A673 (cell line): ENCODE results near the gene GIMAP5. TPM values are rescaled to one million over a fixed set of nuclear protein-coding genes. Genes with fewer than 3 reads are reported as not detected.

Experiments used
- BruUV-seq: library from RNA; stranded (reverse); fragments of 400-500 nt; replicated peaks from 2 replicates; lab custom pipeline; 2021; lab: Mats Ljungman, UMichigan
- CTCF ChIA-PET: fragments of 300-600 bp; sonication (Branson Sonifier 250); formaldehyde crosslinking; loops from one replicate; lab custom pipeline; 2022; ENCODE audit warnings: antibody characterized with exemption; lab: Charles Lee
- POLR2A ChIA-PET: fragments of 300-600 bp; sonication (Branson Sonifier 250); formaldehyde crosslinking; loops from one replicate; lab custom pipeline; 2022; ENCODE audit warnings: antibody characterized with exemption; ENCODE audit not compliant: low non-redundant PET; lab: Charles Lee
- DNase-seq: peaks from one replicate; pipeline ENCODE4 v3.0.0-alpha.2; 2015; ENCODE audit warnings: low spot score
- H3K27ac ChIP-seq: fragments of 200-600 bp; sonication (generic); 2 replicates; pipeline ENCODE4 v1.5.1; 2016; ENCODE audit warnings: mixed run types, low read depth, mild to moderate bottlenecking, mixed read lengths, antibody characterized with exemption, low read length; ENCODE audit not compliant: poor library complexity, severe bottlenecking
- H3K27me3 ChIP-seq: fragments of 200-600 bp; sonication (generic); replicated peaks from 2 replicates; pipeline ENCODE4 v1.6.1; 2017; ENCODE audit warnings: mixed run types, low read depth, mild to moderate bottlenecking, mixed read lengths, antibody characterized with exemption, low read length; ENCODE audit not compliant: insufficient read depth, poor library complexity
- H3K36me3 ChIP-seq: fragments of 200-600 bp; sonication (generic); 2 replicates; pipeline ENCODE4 v1.6.1; 2016; ENCODE audit warnings: mixed run types, mild to moderate bottlenecking, mixed read lengths, antibody characterized with exemption, low read length; ENCODE audit not compliant: insufficient read depth, poor library complexity, severe bottlenecking
- H3K4me1 ChIP-seq: fragments of 200-600 bp; sonication (generic); 2 replicates; pipeline ENCODE4 v1.6.1; 2017; ENCODE audit warnings: mixed run types, mild to moderate bottlenecking, mixed read lengths, antibody characterized with exemption, low read length; ENCODE audit not compliant: insufficient read depth, poor library complexity, severe bottlenecking
- H3K4me3 ChIP-seq: fragments of 200-600 bp; sonication (generic); 2 replicates; pipeline ENCODE4 v1.5.1; 2016; ENCODE audit warnings: low read depth, mixed run types, mild to moderate bottlenecking, mixed read lengths, low read length; ENCODE audit not compliant: poor library complexity, severe bottlenecking
- H3K9me3 ChIP-seq: fragments of 200-600 bp; sonication (generic); 2 replicates; pipeline ENCODE4 v1.6.1; 2016; ENCODE audit warnings: mixed run types, low read depth, mild to moderate bottlenecking, mixed read lengths, antibody characterized with exemption, low read length; ENCODE audit not compliant: poor library complexity, severe bottlenecking
- CTCF ChIP-seq: fragments of 300-800, 200-600 bp; sonication (generic); conservative IDR thresholded peaks from 2 replicates; pipeline ENCODE4 v1.5.1; 2017; ENCODE audit warnings: low read depth, mild to moderate bottlenecking, antibody characterized with exemption, low read length, moderate library complexity, mixed read lengths
- EZH2 ChIP-seq: fragments of 200-600 bp; sonication (generic); IDR thresholded peaks from 2 replicates; pipeline ENCODE4 v1.6.1; 2017; ENCODE audit warnings: borderline replicate concordance, low read depth, mild to moderate bottlenecking, mixed read lengths, antibody characterized with exemption, low read length; ENCODE audit not compliant: poor library complexity, severe bottlenecking
- intact Hi-C: fragments of 100-400 bp; cut with micrococcal nuclease; formaldehyde crosslinking; loops from one replicate; pipeline ENCODE4 v1.10.0; 2022; ENCODE audit not compliant: unreplicated experiment
- total RNA-seq: library from RNA; stranded (reverse); gene quantifications from 2 replicates; pipeline ENCODE4 v1.2.3, GENCODE V29; 2021

GIMAP5 gene
- total RNA-seq, 1 experiment from 2014 or later: 0.58 TPM

GRCh38 chr7:150756166-150756565 lies 18.9 kb downstream of the GIMAP5 start:
- no peaks in the 10 kb centered on the region for H3K27me3 ChIP-seq
- BruUV-seq: no TSS peak

GRCh38 chr7:150756858-150757257 lies 19.6 kb downstream of the GIMAP5 start:
- Histone ChIP-seq H3K27me3 (no peaks in the 10 kb centered on the region), H3K4me3 (no peak overlapping the region), H3K9me3 (no peaks in the 10 kb centered on the region), H3K27ac (no peak overlapping the region), H3K36me3 (no peaks in the 10 kb centered on the region), H3K4me1 (peaks cover 9% of the 10 kb centered on the region)
- peak; percentile 56 for DNase-seq
- no TSS peak for BruUV-seq
- intact Hi-C loops: loop anchor here (10.0 kb wide), 1 partner anchor 472 kb away; no protein-coding TSS in a partner anchor
- POLR2A ChIA-PET: no interaction called here
- CTCF ChIA-PET: no interaction called here
- TF ChIP-seq CTCF (peak; percentile 46), EZH2 (no peak)

More at GRCh38 chr7:150756166-150756565, 18.9 kb downstream of the GIMAP5 start:
- intact Hi-C loops: loop anchor here (10.0 kb wide), 1 partner anchor 471 kb away; no protein-coding TSS in a partner anchor
- no peaks in the 10 kb centered on the region for H3K36me3 ChIP-seq
- H3K4me3 ChIP-seq: no peak overlapping the region
- ChIA-PET CTCF (interaction anchor here (0.7 to 1.2 kb wide), 3 partner anchors 115 to 308 kb away, joined by 3 to 4 read pairs (median 3); no protein-coding TSS in a partner anchor), POLR2A (no interaction called here)
- H3K9me3 ChIP-seq: no peaks in the 10 kb centered on the region
- no peak for DNase-seq
- TF ChIP-seq CTCF: no peak
- TF ChIP-seq EZH2: no peak
- no peak overlapping the region for H3K27ac ChIP-seq
- H3K4me1 ChIP-seq: peaks cover 9% of the 10 kb centered on the region

GRCh38 chr7:150759479-150759878 lies 22.3 kb downstream of the GIMAP5 start:
- intact Hi-C loops: loop anchor here (10.0 kb wide), 1 partner anchor 475 kb away; no protein-coding TSS in a partner anchor
- no TSS peak for BruUV-seq

More at GRCh38 chr7:150759479-150759878, 22.3 kb downstream of the GIMAP5 start:
- no peaks in the 10 kb centered on the region for H3K36me3 ChIP-seq
- H3K4me1 ChIP-seq: peaks cover 5% of the 10 kb centered on the region
- H3K4me3 ChIP-seq: no peak overlapping the region
- no peak for DNase-seq
- H3K9me3 ChIP-seq: no peaks in the 10 kb centered on the region
- POLR2A ChIA-PET: no interaction called here
- no peak overlapping the region for H3K27ac ChIP-seq
- TF ChIP-seq EZH2 (no peak), CTCF (no peak)
- no peaks in the 10 kb centered on the region for H3K27me3 ChIP-seq
- CTCF ChIA-PET: no interaction called here
